ENCODE results near the gene NFKBIZ.

NFKBIZ gene

DNA sequence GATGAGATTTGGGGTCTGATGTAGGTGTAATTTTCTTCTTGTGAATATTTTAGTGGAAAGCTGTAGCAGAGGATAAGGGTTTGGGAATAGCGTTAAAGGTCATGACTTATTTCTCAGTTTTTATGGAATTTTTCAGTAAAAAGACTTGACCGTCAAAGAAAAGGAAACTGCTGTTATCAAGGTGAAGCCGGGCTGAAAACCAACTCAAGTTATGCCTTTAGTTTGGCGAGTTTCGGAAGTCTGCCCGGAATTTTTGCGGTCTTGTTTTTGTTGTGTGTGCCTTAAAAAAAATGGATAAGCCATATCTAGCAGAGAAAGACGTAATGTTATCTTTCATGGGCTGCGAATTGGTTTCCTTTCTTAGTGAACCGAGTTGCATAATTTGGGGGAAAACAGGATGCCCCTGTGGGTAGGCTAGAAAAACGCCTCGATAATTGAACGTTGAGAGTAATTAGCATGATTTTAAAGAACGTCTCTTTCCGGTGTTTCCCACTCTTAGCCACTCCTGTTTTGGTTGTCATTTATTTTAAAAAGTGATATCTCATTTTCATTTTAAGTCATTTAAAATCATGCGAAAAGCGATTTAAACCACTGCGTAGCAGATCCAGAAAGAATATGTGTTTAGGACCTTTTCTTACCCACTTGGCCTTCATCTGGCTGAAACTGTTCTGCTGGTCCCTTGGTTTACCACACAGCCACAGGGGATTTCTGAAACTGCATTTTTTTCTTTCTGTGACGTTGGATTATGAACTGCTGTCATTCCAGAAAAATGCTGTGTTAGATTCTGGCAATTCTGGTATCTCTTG is 1.1 kb downstream of the NFKBIZ start:
- H3K36me3 ChIP-seq (ENCODE audit: insufficient read depth, low read length), result peaks cover 50% of the 10 kb centered on the region

DNA sequence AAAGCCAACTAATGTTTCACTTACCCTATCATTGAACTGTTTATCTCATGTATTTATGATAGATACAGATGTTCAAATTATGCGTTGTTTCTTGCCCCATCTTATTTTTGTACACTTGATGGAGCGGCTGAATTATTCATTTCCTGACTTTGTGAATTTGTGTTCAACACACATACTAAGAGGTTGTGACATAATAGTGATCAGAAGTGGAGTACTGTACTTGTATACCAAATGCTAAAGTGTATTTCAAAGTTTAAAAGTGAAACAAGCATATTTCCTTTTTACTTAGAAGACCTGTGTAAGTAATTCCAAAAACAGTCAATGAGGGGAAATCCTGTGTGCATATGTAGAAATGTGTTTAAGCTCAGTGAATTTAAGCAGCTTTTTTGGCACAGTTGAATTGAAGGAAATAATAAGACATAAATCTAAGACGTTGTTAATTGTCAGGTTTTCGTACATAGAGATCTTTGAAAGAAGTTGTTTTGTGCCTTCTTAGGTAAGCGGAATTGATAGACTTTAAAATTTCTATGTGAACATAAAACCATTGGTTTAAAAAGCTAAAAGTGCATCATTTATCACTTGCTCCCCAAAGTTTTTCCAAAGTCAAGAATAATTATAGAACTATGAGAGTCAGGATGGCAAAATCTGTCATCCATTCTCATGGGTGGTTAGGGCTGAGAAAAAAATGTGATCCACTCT is 1.9 kb downstream of the NFKBIZ start:
- peaks cover 53% of the 10 kb centered on the region for H3K79me2 ChIP-seq (ENCODE audit: control insufficient read depth, insufficient read depth, low read length, unreplicated experiment)
- H3K4me1 ChIP-seq (ENCODE audit: control insufficient read depth, insufficient read depth, low read length, unreplicated experiment), result peaks cover 31% of the 10 kb centered on the region
- H3K27me3 ChIP-seq (ENCODE audit: insufficient read depth, low read length), result no peaks in the 10 kb centered on the region
- H3K36me3 ChIP-seq (ENCODE audit: insufficient read depth, low read length), result peaks cover 54% of the 10 kb centered on the region
- no peak overlapping the region for H2AFZ ChIP-seq (ENCODE audit: low read length, unreplicated experiment)
- H3K4me3 ChIP-seq (ENCODE audit: low read depth, low read length), result peak overlapping the region; percentile 92
- H3K27ac ChIP-seq (ENCODE audit: low read depth, low read length), result peak overlapping the region; percentile 59

More for the DNA sequence above, 1.1 kb downstream of the NFKBIZ start:
- Histone ChIP-seq H3K4me3 (ENCODE audit: low read depth, low read length) (peak overlapping the region; percentile 92), H2AFZ (ENCODE audit: low read length, unreplicated experiment) (no peak overlapping the region), H3K79me2 (ENCODE audit: control insufficient read depth, insufficient read depth, low read length, unreplicated experiment) (peaks cover 52% of the 10 kb centered on the region), H3K27me3 (ENCODE audit: insufficient read depth, low read length) (no peaks in the 10 kb centered on the region), H3K4me1 (ENCODE audit: control insufficient read depth, insufficient read depth, low read length, unreplicated experiment) (peaks cover 31% of the 10 kb centered on the region), H3K27ac (ENCODE audit: low read depth, low read length) (peak overlapping the region; percentile 59)

DNA sequence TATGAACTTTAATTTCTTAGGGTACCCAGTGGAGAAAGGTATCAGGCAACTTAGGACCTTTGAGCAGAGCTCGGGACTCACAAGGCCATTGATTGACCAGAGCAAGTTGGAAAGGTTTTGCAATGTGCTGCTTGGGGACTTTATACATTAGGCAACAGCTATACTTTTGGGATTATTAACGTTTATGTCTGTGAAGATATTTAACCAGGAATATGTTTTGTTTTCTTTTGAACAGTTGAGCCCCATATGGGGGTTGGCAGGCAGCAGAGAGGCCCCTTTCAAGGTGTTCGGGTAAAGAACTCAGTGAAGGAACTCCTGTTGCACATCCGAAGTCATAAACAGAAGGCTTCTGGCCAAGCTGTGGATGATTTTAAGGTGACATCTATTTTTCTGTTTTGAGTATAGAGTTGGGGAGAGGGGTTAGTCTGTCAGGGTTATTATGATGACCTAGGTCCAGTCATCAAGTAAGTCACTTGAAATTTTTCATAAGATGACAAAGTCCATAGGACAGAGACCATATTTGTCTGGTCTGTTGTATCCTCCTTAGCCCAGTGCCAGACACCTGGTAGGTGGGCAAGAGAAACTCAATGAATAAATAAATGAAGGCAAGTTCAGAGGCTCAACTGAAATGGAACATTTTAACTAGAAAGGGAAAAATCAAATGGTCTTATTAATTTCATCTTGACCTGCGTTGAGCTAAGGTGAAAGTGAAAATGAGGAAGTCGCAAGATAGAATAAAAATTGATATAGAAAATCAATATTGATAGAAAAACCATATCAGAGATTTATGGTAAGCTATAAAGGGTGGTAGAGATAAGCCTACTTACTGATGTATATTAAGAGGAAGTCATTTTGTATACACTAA is 2.8 kb downstream of the NFKBIZ start:
- Histone ChIP-seq H3K79me2 (ENCODE audit: control insufficient read depth, insufficient read depth, low read length, unreplicated experiment) (peaks cover 55% of the 10 kb centered on the region), H3K4me3 (ENCODE audit: low read depth, low read length) (peak overlapping the region; percentile 92), H3K4me1 (ENCODE audit: control insufficient read depth, insufficient read depth, low read length, unreplicated experiment) (peaks cover 33% of the 10 kb centered on the region), H3K27ac (ENCODE audit: low read depth, low read length) (no peak overlapping the region), H3K27me3 (ENCODE audit: insufficient read depth, low read length) (no peaks in the 10 kb centered on the region), H3K36me3 (ENCODE audit: insufficient read depth, low read length) (peaks cover 62% of the 10 kb centered on the region), H2AFZ (ENCODE audit: low read length, unreplicated experiment) (no peak overlapping the region)

DNA sequence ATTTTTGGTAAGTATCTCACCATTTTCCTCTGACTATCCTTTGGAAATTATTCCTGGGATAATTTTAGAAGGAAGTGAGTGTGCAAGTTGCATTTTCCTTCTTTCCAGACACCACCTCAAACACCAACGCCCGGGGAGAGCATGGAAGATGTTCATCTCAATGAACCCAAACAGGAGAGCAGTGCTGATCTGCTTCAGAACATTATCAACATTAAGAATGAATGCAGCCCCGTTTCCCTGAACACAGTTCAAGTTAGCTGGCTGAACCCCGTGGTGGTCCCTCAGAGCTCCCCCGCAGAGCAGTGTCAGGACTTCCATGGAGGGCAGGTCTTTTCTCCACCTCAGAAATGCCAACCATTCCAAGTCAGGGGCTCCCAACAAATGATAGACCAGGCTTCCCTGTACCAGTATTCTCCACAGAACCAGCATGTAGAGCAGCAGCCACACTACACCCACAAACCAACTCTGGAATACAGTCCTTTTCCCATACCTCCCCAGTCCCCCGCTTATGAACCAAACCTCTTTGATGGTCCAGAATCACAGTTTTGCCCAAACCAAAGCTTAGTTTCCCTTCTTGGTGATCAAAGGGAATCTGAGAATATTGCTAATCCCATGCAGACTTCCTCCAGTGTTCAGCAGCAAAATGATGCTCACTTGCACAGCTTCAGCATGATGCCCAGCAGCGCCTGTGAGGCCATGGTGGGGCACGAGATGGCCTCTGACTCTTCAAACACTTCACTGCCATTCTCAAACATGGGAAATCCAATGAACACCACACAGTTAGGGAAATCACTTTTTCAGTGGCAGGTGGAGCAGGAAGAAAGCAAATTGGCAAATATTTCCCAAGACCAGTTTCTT is 3.9 kb downstream of the NFKBIZ start:
- H3K36me3 ChIP-seq (ENCODE audit: insufficient read depth, low read length), result peaks cover 69% of the 10 kb centered on the region
- peaks cover 34% of the 10 kb centered on the region for H3K4me1 ChIP-seq (ENCODE audit: control insufficient read depth, insufficient read depth, low read length, unreplicated experiment)
- peaks cover 55% of the 10 kb centered on the region for H3K79me2 ChIP-seq (ENCODE audit: control insufficient read depth, insufficient read depth, low read length, unreplicated experiment)
- H3K4me3 ChIP-seq (ENCODE audit: low read depth, low read length), result peak overlapping the region; percentile 92; the same call in 1 of the 2 replicates
- no peak overlapping the region for H2AFZ ChIP-seq (ENCODE audit: low read length, unreplicated experiment)
- no peak overlapping the region for H3K27ac ChIP-seq (ENCODE audit: low read depth, low read length)
- no peaks in the 10 kb centered on the region for H3K27me3 ChIP-seq (ENCODE audit: insufficient read depth, low read length)

GRCh38 chr3:101853982-101854381 is 4.7 kb downstream of the NFKBIZ start:
- Histone ChIP-seq H3K4me1 (ENCODE audit: control insufficient read depth, insufficient read depth, low read length, unreplicated experiment) (peaks cover 29% of the 10 kb centered on the region), H3K79me2 (ENCODE audit: control insufficient read depth, insufficient read depth, low read length, unreplicated experiment) (peaks cover 53% of the 10 kb centered on the region), H3K4me3 (ENCODE audit: low read depth, low read length) (0 out of 2 replicates have a peak overlapping the region, but pooled peaks have one; percentile 12), H3K27me3 (ENCODE audit: insufficient read depth, low read length) (no peaks in the 10 kb centered on the region), H3K27ac (ENCODE audit: low read depth, low read length) (no peak overlapping the region), H2AFZ (ENCODE audit: low read length, unreplicated experiment) (no peak overlapping the region), H3K36me3 (ENCODE audit: insufficient read depth, low read length) (peaks cover 76% of the 10 kb centered on the region)

- H3K36me3 ChIP-seq (ENCODE audit: insufficient read depth, low read length), result peaks cover 84% of the 10 kb centered on the region
- H2AFZ ChIP-seq (ENCODE audit: low read length, unreplicated experiment), result no peak overlapping the region
- H3K27me3 ChIP-seq (ENCODE audit: insufficient read depth, low read length), result no peaks in the 10 kb centered on the region
- no peak overlapping the region for H3K4me3 ChIP-seq (ENCODE audit: low read depth, low read length)
- H3K4me1 ChIP-seq (ENCODE audit: control insufficient read depth, insufficient read depth, low read length, unreplicated experiment), result peaks cover 29% of the 10 kb centered on the region
- H3K27ac ChIP-seq (ENCODE audit: low read depth, low read length), result no peak overlapping the region
- peaks cover 49% of the 10 kb centered on the region for H3K79me2 ChIP-seq (ENCODE audit: control insufficient read depth, insufficient read depth, low read length, unreplicated experiment)
Measured at GRCh38 chr3:101854608-101855304, 5.4 kb downstream of the NFKBIZ start.

DNA sequence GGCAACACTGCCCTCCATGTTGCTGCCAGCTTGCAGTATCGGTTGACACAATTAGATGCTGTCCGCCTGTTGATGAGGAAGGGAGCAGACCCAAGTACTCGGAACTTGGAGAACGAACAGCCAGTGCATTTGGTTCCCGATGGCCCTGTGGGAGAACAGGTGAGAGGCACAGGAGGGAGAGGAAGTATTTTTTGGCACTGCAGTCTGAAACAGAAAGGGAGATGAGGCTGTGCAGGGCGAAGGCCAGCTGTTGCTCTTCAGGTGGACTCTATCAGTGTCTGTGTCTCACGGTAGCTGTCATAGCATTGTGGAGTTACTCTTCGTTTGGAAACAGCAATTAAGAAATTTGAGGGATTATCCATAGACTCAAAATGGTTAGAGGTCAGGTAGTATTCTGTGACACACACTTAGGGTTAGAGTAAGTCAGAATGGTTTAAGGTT is 8.0 kb downstream of the NFKBIZ start:
- Histone ChIP-seq H3K4me3 (ENCODE audit: low read depth, low read length) (no peak overlapping the region), H3K79me2 (ENCODE audit: control insufficient read depth, insufficient read depth, low read length, unreplicated experiment) (peaks cover 23% of the 10 kb centered on the region), H3K27me3 (ENCODE audit: insufficient read depth, low read length) (no peaks in the 10 kb centered on the region), H3K27ac (ENCODE audit: low read depth, low read length) (no peak overlapping the region), H2AFZ (ENCODE audit: low read length, unreplicated experiment) (no peak overlapping the region), H3K36me3 (ENCODE audit: insufficient read depth, low read length) (peaks cover 85% of the 10 kb centered on the region), H3K4me1 (ENCODE audit: control insufficient read depth, insufficient read depth, low read length, unreplicated experiment) (peaks cover 29% of the 10 kb centered on the region)

GRCh38 chr3:101858464-101859030 is 9.2 kb downstream of the NFKBIZ start:
- Histone ChIP-seq H3K27me3 (ENCODE audit: insufficient read depth, low read length) (no peaks in the 10 kb centered on the region), H3K27ac (ENCODE audit: low read depth, low read length) (0 out of 2 replicates have a peak overlapping the region, but pooled peaks have one; percentile 0), H3K4me1 (ENCODE audit: control insufficient read depth, insufficient read depth, low read length, unreplicated experiment) (peaks cover 17% of the 10 kb centered on the region)

GRCh38 chr3:101859882-101860448 is 10.7 kb downstream of the NFKBIZ start:
- Histone ChIP-seq H2AFZ (ENCODE audit: low read length, unreplicated experiment) (no peak overlapping the region), H3K27me3 (ENCODE audit: insufficient read depth, low read length) (no peaks in the 10 kb centered on the region), H3K79me2 (ENCODE audit: control insufficient read depth, insufficient read depth, low read length, unreplicated experiment) (peaks cover 4% of the 10 kb centered on the region), H3K27ac (ENCODE audit: low read depth, low read length) (no peak overlapping the region), H3K4me3 (ENCODE audit: low read depth, low read length) (no peak overlapping the region), H3K36me3 (ENCODE audit: insufficient read depth, low read length) (peaks cover 58% of the 10 kb centered on the region), H3K4me1 (ENCODE audit: control insufficient read depth, insufficient read depth, low read length, unreplicated experiment) (peaks cover 7% of the 10 kb centered on the region)

More at GRCh38 chr3:101858464-101859030, 9.2 kb downstream of the NFKBIZ start:
- Histone ChIP-seq H3K4me3 (ENCODE audit: low read depth, low read length) (no peak overlapping the region), H3K36me3 (ENCODE audit: insufficient read depth, low read length) (peaks cover 72% of the 10 kb centered on the region), H2AFZ (ENCODE audit: low read length, unreplicated experiment) (no peak overlapping the region), H3K79me2 (ENCODE audit: control insufficient read depth, insufficient read depth, low read length, unreplicated experiment) (peaks cover 11% of the 10 kb centered on the region)

Measured in ACC112 (cell line).